HEK293T (cell line): ENCODE data around the gene TMEM240.
"Not testable (repeated sequence)": the region's sequence is repeated elsewhere in the genome, so short reads cannot be mapped to it uniquely, and the experiment has no call there.

ENCODE experiments used
- CTCF ChIA-PET: fragments of 350-600 bp; formaldehyde crosslinking; extraction: SDS; loops from one replicate; lab custom pipeline; 2021; ENCODE audit warnings: antibody characterized with exemption, inconsistent platforms; lab: Yijun Ruan, JAX
- POLR2A ChIA-PET: fragments of 350-600 bp; formaldehyde crosslinking; extraction: SDS; loops from one replicate; lab custom pipeline; 2020; ENCODE audit warnings: antibody characterized with exemption, inconsistent platforms; lab: Yijun Ruan, JAX
- DNase-seq: peaks from one replicate; pipeline ENCODE4 v3.0.0; 2012; ENCODE audit warnings: mixed read lengths; ENCODE audit errors: extremely low spot score
- ARNT ChIP-seq: fragments of 450-650 bp; IDR thresholded peaks from 2 replicates; pipeline ENCODE4 v1.6.1; 2017; ENCODE audit warnings: mild to moderate bottlenecking
- BHLHE40 ChIP-seq: fragments of 450-650 bp; IDR thresholded peaks from 2 replicates; pipeline ENCODE4 v1.6.1; 2016; ENCODE audit warnings: mild to moderate bottlenecking, moderate library complexity, borderline replicate concordance
- CTBP1 ChIP-seq: fragments of 450-650 bp; IDR thresholded peaks from 2 replicates; pipeline ENCODE4 v1.6.1; 2016; ENCODE audit warnings: borderline replicate concordance
- ELF4 ChIP-seq: fragments of 450-650 bp; IDR thresholded peaks from 2 replicates; pipeline ENCODE4 v1.6.1; 2017; ENCODE audit warnings: antibody characterized with exemption
- FOXA1 ChIP-seq: fragments of 450-650 bp; IDR thresholded peaks from 2 replicates; pipeline ENCODE4 v1.6.1; 2016; ENCODE audit warnings: mild to moderate bottlenecking
- FOXK2 ChIP-seq: fragments of 450-650 bp; IDR thresholded peaks from 2 replicates; pipeline ENCODE4 v1.6.1; 2016; ENCODE audit warnings: mild to moderate bottlenecking
- FOXM1 ChIP-seq: fragments of 450-650 bp; IDR thresholded peaks from 2 replicates; pipeline ENCODE4 v1.6.1; 2017; ENCODE audit warnings: mild to moderate bottlenecking, borderline replicate concordance
- HDGF ChIP-seq: fragments of 450-650 bp; IDR thresholded peaks from 2 replicates; pipeline ENCODE4 v1.6.1; 2017; ENCODE audit warnings: antibody characterized with exemption, borderline replicate concordance
- L3MBTL2 ChIP-seq: fragments of 450-650 bp; conservative IDR thresholded peaks from 2 replicates; pipeline ENCODE4 v1.6.1; 2016; ENCODE audit warnings: mild to moderate bottlenecking
- LEF1 ChIP-seq: fragments of 450-650 bp; IDR thresholded peaks from 2 replicates; pipeline ENCODE4 v1.6.1; 2017; ENCODE audit warnings: mild to moderate bottlenecking, borderline replicate concordance
- NFRKB ChIP-seq: fragments of 450-650 bp; IDR thresholded peaks from 2 replicates; pipeline ENCODE4 v1.6.1; 2016; ENCODE audit warnings: mild to moderate bottlenecking, moderate library complexity
- SP1 ChIP-seq: fragments of 450-650 bp; IDR thresholded peaks from 2 replicates; pipeline ENCODE4 v1.6.1; 2017
- SUZ12 ChIP-seq: fragments of 450-650 bp; IDR thresholded peaks from 2 replicates; pipeline ENCODE4 v1.6.1; 2016; ENCODE audit warnings: mild to moderate bottlenecking
- TARDBP ChIP-seq: fragments of 450-650 bp; IDR thresholded peaks from 2 replicates; pipeline ENCODE4 v1.6.1; 2016
- ZNF384 ChIP-seq: fragments of 450-650 bp; IDR thresholded peaks from 2 replicates; pipeline ENCODE4 v1.6.1; 2016
- TF ChIP-seq, protein P1 (sequence below): fragments of 450-650 bp; IDR thresholded peaks from 2 replicates; pipeline ENCODE4 v1.6.1; 2016

Gene TMEM240

DNA sequence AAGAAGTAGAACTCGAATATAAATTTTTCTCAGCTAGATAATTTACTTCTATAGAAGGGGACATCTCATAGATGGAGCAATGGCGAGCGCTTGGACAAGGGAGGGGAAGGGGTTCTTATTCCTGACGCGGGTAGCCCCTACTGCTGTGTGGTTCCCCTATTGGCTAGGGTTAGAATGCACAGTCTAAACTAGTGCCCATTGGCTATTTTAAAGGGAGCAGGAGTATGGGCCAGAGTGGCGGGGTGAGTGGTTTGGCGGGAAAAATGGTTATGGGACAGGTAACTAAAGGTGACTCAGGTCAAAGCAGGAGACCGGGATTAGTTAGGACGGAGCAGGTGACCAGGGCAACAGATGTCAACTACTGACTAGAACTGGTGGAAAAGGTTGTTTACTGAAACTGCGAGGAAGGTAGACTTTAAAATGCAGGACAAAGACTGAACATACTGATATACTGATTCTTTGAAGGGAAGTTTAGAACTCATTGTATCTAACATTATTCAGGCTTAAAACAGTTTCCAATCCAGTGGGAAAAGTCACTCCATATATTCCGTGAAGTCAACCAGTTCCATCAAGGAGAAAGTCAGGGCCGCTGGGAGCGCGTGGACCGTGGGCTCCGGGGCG, 29.4 kb downstream of the TMEM240 start:
- POLR2A ChIA-PET, result interaction anchor here (0.6 to 0.9 kb wide), 3 partner anchors 10 to 114 kb away, joined by 3 to 6 read pairs (median 3); partner anchors contain the start of gene MIB2

GRCh38 chr1:1509465-1509850, 31.0 kb downstream of the TMEM240 start:
- CTCF ChIA-PET, POLR2A ChIA-PET, DNase-seq: not testable (repeated sequence)

More for the DNA sequence above, 29.4 kb downstream of the TMEM240 start:
- CTCF ChIA-PET, result no interaction called here
- no peak for DNase-seq
- TF ChIP-seq NFRKB, result no peak
- TF ChIP-seq L3MBTL2, result peak; percentile 55; the same call in 1 of the 2 replicates
- peak; percentile 89; the same call in 1 of the 2 replicates for TF ChIP-seq FOXM1

GRCh38 chr1:1508775-1509464, 31.5 kb downstream of the TMEM240 start:
- POLR2A ChIA-PET, CTCF ChIA-PET, DNase-seq: not testable (repeated sequence)

- POLR2A ChIA-PET, result no interaction called here
- DNase-seq, result no peak
- CTCF ChIA-PET, result no interaction called here
- no peak for TF ChIP-seq FOXA1
- no peak for TF ChIP-seq FOXK2
- no peak for TF ChIP-seq FOXM1
- TF ChIP-seq HDGF, result no peak
- no peak for TF ChIP-seq SP1
- TF ChIP-seq, protein P1, sequence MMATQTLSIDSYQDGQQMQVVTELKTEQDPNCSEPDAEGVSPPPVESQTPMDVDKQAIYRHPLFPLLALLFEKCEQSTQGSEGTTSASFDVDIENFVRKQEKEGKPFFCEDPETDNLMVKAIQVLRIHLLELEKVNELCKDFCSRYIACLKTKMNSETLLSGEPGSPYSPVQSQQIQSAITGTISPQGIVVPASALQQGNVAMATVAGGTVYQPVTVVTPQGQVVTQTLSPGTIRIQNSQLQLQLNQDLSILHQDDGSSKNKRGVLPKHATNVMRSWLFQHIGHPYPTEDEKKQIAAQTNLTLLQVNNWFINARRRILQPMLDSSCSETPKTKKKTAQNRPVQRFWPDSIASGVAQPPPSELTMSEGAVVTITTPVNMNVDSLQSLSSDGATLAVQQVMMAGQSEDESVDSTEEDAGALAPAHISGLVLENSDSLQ, result no peak
- TF ChIP-seq BHLHE40, result no peak
- no peak for TF ChIP-seq ELF4
- TF ChIP-seq NFRKB, result no peak
- TF ChIP-seq ARNT, result no peak
- no peak for TF ChIP-seq CTBP1
- TF ChIP-seq ZNF384, result no peak
- TF ChIP-seq TARDBP, result no peak
- no peak for TF ChIP-seq SUZ12
- no peak for TF ChIP-seq LEF1
- TF ChIP-seq L3MBTL2, result no peak
Observed at GRCh38 chr1:1507305-1507704, 33.1 kb downstream of the TMEM240 start.

DNA sequence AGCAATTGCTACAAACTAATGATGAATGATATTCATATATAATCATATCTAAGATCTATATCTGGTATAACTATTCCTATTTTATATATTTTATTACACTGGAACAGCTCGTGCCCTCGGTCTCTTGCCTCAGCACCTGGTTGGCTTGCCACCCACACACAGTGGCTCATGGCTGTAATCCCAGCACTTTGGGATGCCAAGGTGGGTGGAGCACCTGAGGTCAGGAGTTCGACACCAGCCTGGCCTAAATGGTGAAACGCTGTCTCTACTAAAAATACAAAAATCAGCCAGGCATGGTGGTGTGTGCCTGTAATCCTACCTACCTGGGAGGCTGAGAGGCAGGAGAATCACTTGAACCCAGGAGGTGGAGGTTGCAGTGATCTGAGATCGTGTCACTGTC, 34.6 kb downstream of the TMEM240 start:
- CTCF ChIA-PET, result interaction anchor here (1.1 kb wide), 1 partner anchor 103 kb away, joined by 3 read pairs; no protein-coding TSS in a partner anchor
- DNase-seq, result not testable (repeated sequence)
- POLR2A ChIA-PET, result interaction anchor here (1.3 to 1.9 kb wide), 3 partner anchors 98 to 131 kb away, joined by 5 to 7 read pairs (median 6); partner anchors contain the start of gene AURKAIP1

DNA sequence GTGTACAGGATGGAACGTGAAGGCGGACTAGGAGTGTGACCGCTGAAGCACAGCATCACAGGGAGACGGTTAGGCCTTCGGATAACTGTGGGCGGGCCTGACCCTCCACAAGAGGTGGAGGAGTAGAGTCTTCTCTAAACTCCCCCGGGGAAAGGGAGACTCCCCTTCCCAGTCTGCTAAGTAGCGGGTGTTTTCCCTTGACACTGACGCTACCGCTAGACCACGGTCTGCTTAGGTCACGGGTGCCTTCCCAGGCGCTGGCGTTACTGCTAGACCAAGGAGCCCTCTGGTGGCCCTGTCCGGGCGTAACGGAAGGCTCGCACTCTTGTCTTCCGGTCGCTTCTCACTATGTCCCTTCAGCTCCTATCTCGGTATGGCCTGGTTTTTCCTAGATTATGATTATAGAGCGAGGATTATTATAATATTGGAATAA, 35.0 kb downstream of the TMEM240 start:
- POLR2A ChIA-PET, result interaction anchor here (1.0 to 1.9 kb wide), 4 partner anchors 98 to 130 kb away, joined by 4 to 7 read pairs (median 6); partner anchors contain the start of gene AURKAIP1
- CTCF ChIA-PET, result interaction anchor here (1.1 kb wide), 1 partner anchor 103 kb away, joined by 3 read pairs; no protein-coding TSS in a partner anchor
- DNase-seq, result not testable (repeated sequence)

DNA sequence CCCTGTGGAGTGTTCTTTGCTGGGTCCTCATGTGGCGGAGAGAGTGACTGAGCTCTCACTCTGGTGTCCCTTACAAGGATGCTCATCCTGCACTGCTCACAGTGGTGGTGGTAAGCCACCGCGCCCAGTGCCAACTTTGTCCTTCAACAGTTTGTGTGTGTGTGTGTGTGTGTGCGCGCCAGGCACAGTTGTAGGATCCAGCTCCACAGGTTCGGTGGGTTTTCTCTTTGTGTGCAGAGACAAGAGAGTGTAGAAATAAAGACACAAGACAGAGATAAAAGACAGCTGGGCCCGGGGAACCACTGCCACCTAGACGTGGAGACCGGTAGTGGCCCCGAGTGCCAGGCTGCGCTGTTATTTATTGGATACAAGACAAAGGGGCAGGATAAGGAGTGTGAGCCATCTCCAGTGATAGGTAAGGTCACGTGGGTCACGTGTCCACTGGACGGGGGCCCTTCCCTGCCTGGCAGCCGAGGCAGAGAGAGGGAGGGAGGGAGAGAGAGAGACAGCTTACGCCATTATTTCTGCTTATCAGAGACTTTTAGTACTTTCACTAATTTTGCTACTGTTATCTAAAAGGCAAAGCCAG, 35.6 kb downstream of the TMEM240 start:
- CTCF ChIA-PET, result interaction anchor here (0.6 to 1.3 kb wide), 4 partner anchors 64 to 159 kb away, joined by 3 to 9 read pairs (median 3); partner anchors contain the start of gene CCNL2
- POLR2A ChIA-PET, result interaction anchor here (1.0 to 1.9 kb wide), 4 partner anchors 97 to 130 kb away, joined by 4 to 7 read pairs (median 6); partner anchors contain the start of gene AURKAIP1
- not testable (repeated sequence) for DNase-seq
- TF ChIP-seq, protein P1, result peak; percentile 78
- TF ChIP-seq CTBP1, result 0 out of 2 replicates have a peak, but pooled peaks have one; percentile 25

DNA sequence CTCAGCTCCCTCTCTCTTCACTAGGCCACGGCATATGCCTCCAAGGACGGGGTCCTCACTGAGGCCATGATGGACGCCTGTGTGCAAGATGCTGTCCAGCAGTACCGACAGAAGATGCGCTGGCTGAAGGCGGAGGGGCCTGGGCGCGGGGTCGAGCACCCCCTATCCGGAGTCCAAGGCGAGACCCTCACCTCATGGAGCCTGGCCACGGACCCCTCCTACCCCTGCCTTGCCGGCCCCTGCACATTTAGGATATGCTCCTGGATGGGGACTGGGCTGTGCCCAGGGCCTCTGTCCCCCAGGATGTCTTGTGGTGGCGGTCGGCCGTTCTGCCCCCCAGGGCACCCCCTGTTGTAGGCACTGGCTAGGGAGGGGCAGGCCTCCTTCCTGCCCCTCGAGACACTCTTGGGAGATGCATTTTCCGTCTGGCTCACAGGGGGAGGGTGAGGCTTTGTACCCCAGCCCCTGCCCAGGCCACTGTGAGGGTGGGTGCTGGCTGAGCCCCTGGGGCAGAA, 44.9 kb downstream of the TMEM240 start:
- POLR2A ChIA-PET, CTCF ChIA-PET, DNase-seq: not testable (repeated sequence)

- POLR2A ChIA-PET, result not testable (repeated sequence)
Observed at GRCh38 chr1:1494311-1494710, 46.1 kb downstream of the TMEM240 start.

More at GRCh38 chr1:1494311-1494710, 46.1 kb downstream of the TMEM240 start:
- CTCF ChIA-PET, DNase-seq: not testable (repeated sequence)
